Fibroblast of skin of abdomen (primary cell): ENCODE data around the gene TBX1.

Experiments used
- DNase-seq: peaks from one replicate; pipeline ENCODE4 v3.0.0-alpha.2; 2013

The TBX1 gene

GRCh38 chr22:19738664-19739447 lies 21.7 kb upstream of the TBX1 start:
- DNase-seq: no peak

GRCh38 chr22:19739448-19739895 lies 21.1 kb upstream of the TBX1 start:
- DNase-seq: no peak

GRCh38 chr22:19739911-19740449 lies 20.6 kb upstream of the TBX1 start:
- no peak for DNase-seq

- no peak for DNase-seq
Measured at GRCh38 chr22:19740586-19740985, 20.0 kb upstream of the TBX1 start.

GRCh38 chr22:19741053-19741452 lies 19.5 kb upstream of the TBX1 start:
- DNase-seq: no peak

- DNase-seq: no peak
Measured at GRCh38 chr22:19742160-19743066, 18.2 kb upstream of the TBX1 start.

- DNase-seq: no peak
Measured at GRCh38 chr22:19743081-19743480, 17.5 kb upstream of the TBX1 start.

GRCh38 chr22:19743651-19744050 lies 16.9 kb upstream of the TBX1 start:
- no peak for DNase-seq

GRCh38 chr22:19744350-19745006 lies 16.1 kb upstream of the TBX1 start:
- DNase-seq: no peak

GRCh38 chr22:19745155-19746101 lies 15.2 kb upstream of the TBX1 start:
- DNase-seq: no peak

GRCh38 chr22:19746726-19747125 lies 13.9 kb upstream of the TBX1 start:
- no peak for DNase-seq

GRCh38 chr22:19747551-19747950 lies 13.0 kb upstream of the TBX1 start:
- no peak for DNase-seq

GRCh38 chr22:19748139-19748538 lies 12.4 kb upstream of the TBX1 start:
- no peak for DNase-seq

- DNase-seq: no peak
Measured at GRCh38 chr22:19748991-19749664, 11.4 kb upstream of the TBX1 start.

GRCh38 chr22:19749876-19750275 lies 10.7 kb upstream of the TBX1 start:
- no peak for DNase-seq

GRCh38 chr22:19750507-19751490 lies 9.8 kb upstream of the TBX1 start:
- DNase-seq: peak; percentile 59

GRCh38 chr22:19751497-19752245 lies 8.9 kb upstream of the TBX1 start:
- DNase-seq: no peak

- no peak for DNase-seq
Measured at GRCh38 chr22:19753090-19753842, 7.3 kb upstream of the TBX1 start.
